ENCODE results near the gene LRRC4B.
A peak's percentile ranks its signal among the peaks of the same experiment; 100 is the strongest.
"Not testable (repeated sequence)": the region's sequence is repeated elsewhere in the genome, so short reads cannot be mapped to it uniquely, and the experiment has no call there.

LRRC4B gene, protein sequence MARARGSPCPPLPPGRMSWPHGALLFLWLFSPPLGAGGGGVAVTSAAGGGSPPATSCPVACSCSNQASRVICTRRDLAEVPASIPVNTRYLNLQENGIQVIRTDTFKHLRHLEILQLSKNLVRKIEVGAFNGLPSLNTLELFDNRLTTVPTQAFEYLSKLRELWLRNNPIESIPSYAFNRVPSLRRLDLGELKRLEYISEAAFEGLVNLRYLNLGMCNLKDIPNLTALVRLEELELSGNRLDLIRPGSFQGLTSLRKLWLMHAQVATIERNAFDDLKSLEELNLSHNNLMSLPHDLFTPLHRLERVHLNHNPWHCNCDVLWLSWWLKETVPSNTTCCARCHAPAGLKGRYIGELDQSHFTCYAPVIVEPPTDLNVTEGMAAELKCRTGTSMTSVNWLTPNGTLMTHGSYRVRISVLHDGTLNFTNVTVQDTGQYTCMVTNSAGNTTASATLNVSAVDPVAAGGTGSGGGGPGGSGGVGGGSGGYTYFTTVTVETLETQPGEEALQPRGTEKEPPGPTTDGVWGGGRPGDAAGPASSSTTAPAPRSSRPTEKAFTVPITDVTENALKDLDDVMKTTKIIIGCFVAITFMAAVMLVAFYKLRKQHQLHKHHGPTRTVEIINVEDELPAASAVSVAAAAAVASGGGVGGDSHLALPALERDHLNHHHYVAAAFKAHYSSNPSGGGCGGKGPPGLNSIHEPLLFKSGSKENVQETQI

DNA sequence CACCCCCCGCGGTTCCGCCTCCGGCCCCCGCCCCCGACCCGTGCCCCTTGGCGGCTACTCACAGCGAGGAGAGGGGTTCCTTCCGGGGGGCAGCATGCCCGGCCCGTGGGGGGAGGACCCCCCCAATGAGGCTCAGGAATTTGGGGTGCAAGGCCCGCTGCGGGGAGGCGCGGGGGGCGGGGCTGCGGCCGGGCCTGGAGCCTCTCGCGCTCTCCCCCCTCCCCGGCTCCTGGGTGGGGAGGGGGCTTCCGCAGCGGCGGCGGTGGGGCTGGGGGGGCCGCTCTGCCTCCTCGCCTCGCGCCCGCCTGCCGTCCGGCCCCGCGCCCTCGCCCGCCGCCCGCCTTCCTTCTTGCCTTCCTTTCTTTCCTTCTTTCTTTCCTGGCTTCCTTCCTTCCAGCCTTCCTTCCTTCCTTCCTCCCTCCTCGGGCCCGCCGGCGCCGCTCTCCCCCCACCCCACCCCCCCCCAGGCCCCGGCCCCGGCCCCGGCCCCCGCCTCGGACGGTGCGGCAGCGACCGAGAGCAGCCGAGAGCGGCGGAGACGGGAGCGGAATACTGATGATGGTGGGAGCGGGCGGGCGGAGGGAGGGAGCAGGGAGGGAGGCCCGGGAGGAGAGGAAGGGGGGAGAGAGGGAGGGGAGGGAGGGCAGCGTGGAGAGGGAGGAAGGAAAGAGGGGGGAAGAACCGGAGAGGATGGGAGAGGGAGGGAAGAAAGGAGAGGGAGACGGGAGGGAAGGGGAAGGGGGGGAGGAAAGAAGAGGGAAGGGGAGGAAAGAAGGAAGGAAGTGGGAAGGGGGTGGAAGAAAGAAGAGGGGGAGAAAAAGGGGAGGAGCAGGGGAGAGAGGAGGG lies at the start of gene LRRC4B:
Gene LRRC4B, minus strand, starts transcription at position 554 of the 846 bp plus-strand sequence. CDS start 19,597 bp downstream, outside the sequence.
- no peak for DNase-seq (ENCODE audit: low read depth)

DNA sequence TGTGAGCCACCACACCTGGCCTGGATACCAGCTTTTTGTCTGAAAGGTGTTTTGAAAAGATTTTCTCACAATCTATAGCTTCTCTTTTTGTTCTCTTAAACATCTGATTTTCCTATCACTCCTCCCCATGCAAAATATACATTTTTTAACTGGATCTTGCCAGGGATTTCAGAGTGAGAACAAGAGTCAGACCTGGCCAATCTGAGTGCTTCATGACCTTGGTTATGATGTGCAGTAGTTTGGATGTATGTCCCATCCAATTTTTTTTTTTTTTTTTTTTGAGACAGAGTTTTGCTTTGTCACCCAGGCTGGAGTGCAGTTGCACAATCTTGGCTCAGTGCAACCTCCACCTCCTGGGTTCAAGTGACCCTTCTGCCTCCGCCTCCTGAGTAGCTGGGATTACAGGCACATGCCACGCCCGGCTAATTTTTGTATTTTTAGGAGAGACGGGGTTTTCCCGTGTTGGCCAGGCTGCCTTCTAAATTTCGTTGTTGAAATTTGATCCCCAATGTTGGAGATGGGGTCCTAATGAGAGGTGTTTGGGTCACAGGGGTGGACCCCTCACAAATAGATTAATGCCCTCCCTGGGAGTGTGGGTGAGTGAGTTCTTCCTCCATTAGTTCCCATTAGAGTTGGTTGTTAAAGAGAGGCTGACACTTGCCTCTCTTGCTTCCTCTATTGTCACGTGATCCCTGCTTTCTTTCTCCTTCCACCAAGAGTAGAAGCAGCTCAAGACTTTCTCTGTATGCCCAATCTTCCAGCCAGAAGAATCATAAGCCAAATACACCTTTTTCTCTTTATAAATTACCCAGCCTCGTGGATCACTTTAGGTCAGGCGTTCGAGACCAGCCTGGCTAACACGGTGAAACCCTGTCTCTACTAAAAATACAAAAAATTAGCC lies 44.5 kb upstream of the LRRC4B start:
- not testable (repeated sequence) for DNase-seq (ENCODE audit: low read depth)

DNA sequence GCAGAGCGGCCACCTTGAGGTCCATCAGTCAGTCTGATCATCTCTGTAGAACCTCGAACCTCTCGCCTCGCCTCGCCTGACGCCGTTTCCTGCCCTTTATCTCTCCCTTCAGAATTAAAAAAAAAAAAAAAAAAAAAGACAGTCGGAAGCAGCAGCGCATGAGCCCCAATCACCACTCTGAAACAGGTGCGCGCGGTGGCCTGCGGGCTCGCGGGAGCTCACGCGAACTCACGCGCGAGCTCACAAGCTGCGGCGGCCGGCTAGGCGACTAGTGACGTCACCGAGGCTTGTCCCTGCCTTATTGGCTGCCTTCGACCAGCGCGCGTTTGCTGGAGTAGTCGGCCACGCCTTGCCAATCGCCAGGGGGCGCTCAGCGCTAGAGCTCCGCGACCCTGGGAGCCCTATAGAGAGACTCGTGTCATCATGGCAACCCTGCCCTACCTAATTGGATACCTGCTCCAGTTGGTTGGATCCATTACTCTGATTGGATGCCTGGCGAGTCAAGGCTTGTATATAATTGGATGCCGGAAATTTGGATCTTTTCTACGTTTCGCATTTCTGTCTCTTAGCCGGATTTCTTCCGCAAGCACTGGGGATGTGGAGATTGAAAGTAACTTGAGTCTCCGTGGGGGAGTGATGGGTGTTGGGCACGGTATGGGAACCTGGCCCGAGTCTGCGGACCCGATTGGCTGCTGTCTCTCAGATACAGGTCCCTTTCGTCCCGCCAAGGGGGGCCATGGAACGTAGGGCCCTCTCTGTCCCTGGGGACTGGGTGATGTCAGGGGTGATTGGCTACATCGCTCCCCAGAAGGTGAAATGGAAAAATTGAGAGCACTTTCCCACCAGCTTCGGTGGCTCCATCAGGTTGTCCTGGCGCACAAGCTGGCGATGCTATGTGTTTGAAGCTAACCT lies 39.9 kb upstream of the LRRC4B start:
- peak; percentile 71 for DNase-seq (ENCODE audit: low read depth)

DNA sequence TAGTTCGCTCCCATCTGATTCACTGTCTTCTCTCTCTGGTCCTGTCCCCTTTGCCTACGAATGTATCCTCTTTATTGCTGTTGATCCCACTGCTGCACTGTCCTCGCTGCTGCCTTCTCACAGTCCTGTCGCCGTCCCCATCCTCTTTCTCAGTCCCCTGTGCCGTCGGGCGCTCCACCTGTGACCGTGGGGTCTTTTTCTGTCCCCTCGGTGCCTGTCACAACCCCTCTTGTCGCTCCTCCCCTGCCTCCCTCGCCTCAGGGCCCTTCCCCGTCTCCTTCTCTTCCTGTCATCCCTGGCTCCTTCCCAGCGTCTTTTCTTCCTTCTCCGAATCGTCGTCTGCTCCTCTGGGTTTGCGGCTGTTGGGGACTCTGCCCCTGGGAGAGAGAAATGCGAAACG lies 39.2 kb upstream of the LRRC4B start:
- DNase-seq (ENCODE audit: low read depth): no peak

DNA sequence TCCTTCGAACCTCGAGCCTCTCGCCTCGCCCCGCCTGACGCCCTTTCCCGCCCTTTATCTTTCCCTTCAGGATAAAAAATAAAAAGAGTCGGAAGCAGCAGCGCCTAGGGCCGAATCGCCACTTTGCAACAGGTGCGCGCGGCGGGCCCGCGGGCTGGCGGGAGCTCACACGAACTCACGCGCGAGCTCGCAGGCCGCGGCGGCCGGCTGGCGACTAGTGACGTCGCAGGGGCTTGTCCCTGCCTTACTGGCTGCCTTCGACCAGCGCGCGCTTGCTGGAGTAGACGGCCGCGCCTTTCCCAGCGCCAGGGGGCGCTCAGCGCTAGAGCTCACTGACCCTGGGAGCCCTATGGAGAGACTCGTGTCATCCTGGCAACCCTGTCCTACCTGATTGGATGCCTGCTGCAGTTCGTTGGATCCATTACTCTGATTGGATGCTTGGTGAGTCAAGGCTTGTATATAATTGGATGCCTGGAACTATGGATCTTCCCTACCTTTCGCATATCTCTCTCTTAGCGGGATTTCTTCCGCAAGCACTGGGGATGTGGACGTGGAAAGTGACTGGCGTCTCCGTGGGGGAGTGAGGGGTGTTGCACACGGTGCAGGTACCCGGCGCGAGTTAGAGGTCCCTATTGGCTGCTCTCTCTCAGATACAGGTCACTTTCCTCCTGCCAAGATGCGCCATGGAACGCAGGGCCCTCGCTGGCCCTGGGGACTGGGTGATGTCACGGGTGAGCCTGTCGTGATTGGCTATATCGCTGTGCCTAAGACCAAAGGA lies 38.0 kb upstream of the LRRC4B start:
- DNase-seq (ENCODE audit: low read depth): not testable (repeated sequence)

DNA sequence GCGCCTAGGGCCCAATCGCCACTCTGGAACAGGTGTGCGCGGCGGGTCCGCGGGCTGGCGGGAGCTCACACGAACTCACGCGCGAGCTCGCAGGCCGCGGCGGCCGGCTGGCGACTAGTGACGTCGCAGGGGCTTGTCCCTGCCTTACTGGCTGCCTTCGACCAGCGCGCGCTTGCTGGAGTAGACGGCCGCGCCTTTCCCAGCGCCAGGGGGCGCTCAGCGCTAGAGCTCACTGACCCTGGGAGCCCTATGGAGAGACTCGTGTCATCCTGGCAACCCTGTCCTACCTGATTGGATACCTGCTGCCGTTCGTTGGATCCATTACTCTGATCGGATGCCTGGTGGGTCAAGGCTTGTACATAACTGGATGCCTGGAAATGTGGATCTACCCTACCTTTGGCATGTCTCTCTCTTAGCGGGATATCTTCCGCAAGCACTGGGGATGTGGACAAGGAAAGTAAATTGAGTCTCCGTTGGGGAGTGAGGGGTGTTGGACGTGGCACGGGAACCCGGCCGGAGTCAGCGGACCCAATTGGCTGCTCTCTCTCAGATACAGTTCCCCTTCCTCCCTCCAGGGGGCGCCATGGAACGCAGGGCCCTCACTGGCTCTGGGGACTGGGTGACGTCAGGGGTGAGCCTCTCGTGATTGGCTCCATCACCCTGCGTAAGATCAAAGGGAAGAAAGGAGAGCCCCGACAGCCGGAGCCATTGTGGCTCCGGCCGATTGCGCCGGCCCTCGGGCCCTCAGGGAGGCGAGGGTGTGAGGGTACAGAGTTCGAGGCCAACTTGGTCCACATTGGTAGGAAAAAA lies 36.2 kb upstream of the LRRC4B start:
- not testable (repeated sequence) for DNase-seq (ENCODE audit: low read depth)

DNA sequence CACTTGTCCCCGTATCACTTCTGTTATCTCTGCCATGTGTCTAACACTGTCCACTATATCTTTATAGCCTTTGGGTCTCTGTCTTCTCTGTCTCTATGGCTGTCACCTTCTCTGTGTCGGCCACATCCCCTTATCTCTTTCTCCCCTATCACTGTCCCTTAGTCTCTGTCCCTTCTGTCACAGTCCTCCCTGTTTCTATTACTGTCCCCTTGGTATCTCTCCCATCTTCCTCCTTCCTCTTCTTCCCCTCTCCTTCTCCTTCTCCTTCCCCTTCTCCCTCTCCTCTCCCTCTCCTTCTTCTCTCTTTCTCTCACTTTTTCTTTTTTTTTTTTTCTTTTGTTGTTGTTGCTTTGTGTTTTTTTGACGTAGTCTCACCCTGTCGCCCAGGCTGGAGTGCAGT lies 34.7 kb upstream of the LRRC4B start:
- DNase-seq (ENCODE audit: low read depth): no peak

DNA sequence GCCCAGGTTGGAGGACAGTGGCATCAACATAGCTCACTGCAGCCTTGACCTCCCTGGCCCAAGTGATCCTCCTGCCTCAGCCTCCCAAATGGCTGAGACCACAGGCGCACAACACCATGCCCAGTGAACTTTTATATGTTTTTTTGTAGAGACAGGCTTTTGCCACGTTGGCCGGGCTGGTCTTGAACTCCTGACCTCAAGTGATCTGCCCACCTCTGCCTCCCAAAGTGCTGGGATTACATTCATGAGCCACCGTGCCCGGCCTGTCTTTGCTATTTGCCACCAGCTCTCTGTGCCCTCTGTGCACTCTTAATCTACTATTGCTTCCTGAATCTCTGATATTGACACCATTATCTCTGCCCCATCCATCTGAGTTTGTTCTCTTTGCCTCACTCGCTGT lies 34.3 kb upstream of the LRRC4B start:
- DNase-seq (ENCODE audit: low read depth): no peak

DNA sequence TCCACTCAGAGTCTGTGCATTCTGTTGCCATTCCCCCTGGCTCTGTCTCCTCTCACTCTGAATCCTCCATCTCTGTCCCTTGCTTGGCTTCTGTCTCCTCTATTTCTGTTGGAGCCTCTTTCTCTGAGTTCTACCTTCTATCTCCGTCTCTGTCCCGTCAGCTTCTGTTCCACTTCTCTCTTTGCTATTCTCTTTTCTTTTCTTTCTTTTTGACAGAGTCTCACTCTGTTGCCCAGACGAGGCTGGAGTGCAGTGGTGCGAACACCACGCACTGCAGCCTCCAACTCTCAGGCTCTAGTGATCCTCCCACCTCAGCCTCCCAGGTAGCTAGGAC lies 33.8 kb upstream of the LRRC4B start:
- no peak for DNase-seq (ENCODE audit: low read depth)

DNA sequence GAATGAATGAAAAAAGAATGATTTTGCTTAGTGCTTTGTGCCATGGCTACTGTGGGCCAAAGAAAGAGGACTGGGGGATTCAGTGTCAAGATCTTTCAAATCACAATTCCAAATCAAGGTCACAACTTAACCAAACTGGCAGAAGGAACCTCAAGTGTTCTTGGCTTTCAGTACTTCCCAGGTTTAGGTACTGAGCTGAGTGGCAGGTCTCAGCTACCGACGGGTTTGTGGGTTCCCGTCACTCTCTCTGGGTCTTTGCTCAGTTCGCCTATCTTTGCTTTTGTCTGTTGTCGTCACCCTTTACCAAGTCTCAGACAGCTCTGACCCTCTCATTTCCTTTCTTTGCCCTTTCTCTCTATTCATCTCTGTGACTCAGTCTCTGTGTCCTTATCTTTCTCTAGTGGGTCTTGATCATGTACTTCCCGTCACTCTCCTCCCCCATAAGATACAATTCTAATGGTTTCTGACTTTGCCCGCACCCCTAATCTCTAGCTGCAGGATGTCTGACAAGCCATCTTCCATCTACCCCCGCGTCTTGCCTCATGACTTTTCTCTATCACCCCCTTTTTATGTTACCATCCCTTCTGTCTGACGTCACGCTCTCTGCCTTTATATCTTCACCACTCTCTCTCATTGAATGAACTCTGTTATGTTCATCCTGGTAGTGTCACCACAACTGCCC lies 33.3 kb upstream of the LRRC4B start:
- DNase-seq (ENCODE audit: low read depth): no peak

DNA sequence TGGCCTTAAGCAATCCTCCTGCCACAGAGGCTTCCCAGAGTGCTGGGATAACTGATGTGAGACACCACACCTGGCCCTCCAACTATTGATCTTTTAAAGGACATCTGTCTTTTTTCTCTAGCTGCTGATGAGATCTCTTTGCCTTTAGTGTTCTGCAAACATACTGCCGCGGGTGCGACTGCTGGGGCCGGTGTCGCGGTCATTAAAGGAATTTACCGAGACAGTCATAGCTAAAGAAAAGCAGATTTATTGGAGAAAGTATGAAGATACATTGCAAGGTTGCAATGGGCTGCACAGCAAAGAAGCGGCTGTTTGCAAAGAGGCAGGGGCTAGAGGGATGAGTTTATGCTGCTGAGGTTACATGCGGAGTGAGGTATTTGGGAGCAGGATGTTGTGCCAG lies 31.2 kb upstream of the LRRC4B start:
- DNase-seq (ENCODE audit: low read depth): no peak

DNA sequence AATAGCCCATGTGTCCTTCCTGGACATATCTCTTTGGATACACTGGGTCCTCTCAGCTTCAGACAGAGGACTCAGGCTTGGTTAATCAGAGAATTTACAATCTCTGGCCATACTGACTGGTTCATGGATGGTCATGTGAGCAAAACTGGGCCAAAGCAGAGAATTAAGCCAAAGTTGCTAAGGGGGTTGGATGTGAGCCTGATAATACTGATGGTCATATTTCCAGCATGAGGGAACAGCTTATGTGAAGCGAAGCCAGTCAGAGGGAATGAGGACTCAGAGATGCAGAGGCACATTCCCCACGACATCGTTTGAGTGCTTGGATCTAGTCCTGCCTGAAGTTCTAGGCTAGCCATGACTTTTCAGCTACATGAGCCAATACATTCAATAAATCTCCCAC lies 22.0 kb upstream of the LRRC4B start:
- no peak for DNase-seq (ENCODE audit: low read depth)

DNA sequence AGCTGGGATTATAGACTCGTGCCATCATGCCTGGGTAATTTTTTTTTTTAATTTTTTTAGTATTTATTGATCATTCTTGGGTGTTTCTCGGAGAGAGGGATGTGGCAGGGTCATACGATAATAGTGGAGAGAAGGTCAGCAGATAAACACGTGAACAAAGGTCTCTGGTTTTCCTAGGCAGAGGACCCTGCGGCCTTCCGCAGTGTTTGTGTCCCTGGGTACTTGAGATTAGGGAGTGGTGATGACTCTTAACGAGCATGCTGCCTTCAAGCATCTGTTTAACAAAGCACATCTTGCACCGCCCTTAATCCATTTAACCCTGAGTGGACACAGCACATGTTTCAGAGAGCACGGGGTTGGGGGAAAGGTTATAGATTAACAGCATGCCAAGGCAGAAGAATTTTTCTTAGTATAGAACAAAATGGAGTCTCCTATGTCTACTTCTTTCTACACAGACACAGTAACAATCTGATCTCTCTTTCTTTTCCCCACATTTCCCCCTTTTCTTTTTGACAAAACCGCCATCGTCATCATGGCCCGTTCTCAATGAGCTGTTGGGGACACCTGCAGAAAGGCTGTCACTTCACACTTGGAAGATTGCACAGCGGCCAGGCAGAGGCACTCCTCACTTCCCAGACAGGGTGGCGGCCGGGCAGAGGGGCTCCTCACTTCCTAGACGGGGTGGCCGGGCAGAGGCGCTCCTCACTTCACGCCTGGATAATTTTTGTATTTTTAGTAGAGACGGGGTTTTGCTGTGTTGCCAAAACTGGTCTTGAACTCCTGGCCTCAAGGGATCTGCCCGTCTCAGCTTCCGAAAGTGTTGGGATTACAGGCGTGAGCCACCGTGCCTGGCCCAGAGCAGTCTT lies 13.8 kb upstream of the LRRC4B start:
- DNase-seq (ENCODE audit: low read depth): not testable (repeated sequence)

DNA sequence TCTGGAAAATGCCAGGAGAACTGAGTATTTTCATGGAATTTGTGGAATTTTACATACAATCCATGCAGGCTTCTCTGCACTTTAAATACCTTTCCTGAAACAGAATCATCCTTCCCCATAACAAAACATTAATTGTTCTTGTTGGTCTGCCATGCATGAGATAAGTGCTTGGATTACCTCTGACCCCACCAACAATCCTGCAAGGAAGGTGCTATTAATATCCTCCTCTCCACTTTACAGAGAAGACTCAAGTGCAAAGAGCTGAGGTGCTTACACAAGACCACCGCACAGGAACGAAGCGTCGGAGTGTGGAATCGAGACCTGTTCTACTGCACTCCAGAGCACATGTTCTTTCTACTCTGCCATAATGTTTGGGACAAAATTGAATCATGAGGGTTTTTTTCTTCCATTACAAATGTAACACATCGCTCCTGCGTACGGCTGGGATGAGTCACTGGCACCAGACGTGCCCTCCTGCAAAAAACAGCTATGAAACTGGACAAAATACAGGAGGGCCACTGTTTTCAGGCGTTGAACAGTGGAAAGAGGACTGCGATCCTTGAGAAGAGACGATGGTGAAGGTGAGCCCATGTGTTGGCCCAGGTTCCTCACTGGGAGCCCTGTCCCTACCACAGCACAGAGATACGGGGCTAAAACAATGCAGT lies 12.9 kb upstream of the LRRC4B start:
- no peak for DNase-seq (ENCODE audit: low read depth)

DNA sequence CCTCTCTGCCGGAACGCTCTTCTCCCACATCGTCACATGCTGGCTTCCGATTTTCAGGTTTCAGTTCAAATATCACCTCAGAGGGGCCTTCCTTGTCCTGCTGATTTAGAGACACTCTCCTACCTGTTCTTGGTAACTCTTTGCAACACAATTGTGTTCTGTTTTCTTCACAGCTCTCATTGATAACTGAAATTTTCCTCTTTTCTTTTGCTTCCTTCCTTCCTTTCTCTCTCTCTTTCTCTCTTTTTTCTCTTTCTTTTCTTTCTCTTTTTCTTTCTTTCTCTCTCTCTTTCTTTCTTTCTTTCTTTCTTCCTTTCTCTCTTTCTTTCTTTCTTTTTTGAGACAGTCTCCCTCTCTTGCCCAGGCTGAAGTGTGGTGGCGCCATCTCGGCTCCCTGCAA lies 12.0 kb upstream of the LRRC4B start:
- DNase-seq (ENCODE audit: low read depth): no peak

DNA sequence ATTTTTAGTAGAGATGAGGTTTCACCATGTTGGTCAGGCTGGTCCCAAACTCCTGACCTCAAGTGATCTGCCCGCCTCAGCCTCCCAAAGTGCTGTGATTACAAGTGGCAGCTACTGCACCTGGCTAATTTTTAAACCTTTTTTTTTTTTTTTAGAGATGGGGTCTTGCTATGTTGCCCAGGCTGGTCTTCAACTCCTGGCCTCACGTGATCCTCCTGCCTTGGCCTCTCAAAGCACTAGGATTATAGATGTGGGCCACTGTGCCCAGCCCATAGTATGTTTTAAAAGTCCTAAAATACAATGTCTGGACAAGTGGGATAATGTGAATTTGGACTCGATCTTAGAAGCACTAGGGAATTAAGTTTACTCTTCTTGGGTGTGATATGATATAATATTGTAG lies 8.5 kb upstream of the LRRC4B start:
- not testable (repeated sequence) for DNase-seq (ENCODE audit: low read depth)
